GM18505 (cell line): ENCODE data around the gene CACNA1B.

Source experiments
- ATAC-seq: cut with Tn5 transposase; IDR thresholded peaks from one replicate; pipeline ENCODE4 v1.9.1; 2021; ENCODE audit not compliant: unreplicated experiment
- POLR2A ChIP-seq: IDR thresholded peaks from 4 replicates; pipeline ENCODE4 v1.6.1; 2011; ENCODE audit warnings: borderline replicate concordance; ENCODE audit not compliant: insufficient read depth, insufficient read length; ENCODE audit errors: extremely low read depth

The CACNA1B gene

GRCh38 chr9:138068601-138069035, 191.0 kb downstream of the CACNA1B start:
- ATAC-seq = no peak

GRCh38 chr9:138069731-138070456, 192.3 kb downstream of the CACNA1B start:
- no peak for ATAC-seq
- no peak for TF ChIP-seq POLR2A

More at GRCh38 chr9:138068601-138069035, 191.0 kb downstream of the CACNA1B start:
- no peak for TF ChIP-seq POLR2A

DNA sequence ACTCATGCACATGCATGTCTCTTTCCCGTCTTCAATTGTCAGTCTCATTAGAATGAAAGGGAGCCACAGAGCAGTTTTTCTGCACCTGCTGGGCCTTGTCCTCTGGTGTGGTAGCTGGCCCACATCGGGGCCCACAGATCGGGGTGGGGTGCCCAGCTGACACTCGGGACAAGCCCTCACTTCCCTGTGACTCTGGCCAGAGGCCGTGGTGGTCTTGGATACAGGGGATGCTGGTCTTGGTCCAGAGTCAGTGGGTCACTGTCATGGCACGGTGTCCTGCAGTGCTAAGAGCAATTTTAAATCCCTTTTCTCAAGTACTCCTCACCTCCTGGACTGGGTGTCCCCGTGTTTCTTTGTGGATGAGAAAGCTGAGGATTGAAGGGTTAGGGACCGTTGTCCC, 193.2 kb downstream of the CACNA1B start:
- TF ChIP-seq POLR2A = no peak
- ATAC-seq = no peak

DNA sequence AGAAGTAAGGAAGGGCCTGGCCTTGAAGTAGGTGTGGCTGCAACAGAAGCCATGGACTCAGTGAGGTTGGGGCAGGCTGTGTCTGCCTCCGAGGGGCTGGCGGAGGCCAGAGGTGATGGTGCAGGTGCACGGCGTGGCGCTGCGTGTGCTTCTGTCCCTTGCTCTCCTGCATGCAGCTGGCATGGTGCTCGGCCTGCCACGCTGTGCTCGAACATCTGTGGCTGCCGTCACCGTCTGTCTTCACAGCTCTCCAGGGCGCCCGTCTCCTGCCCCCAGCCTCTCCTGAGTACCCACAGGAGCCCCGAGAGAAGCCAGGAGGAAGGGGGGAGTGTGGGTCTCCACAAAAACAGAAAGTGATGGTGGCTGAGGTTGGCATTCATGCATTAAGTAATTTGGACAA, 193.7 kb downstream of the CACNA1B start:
- no peak for TF ChIP-seq POLR2A
- ATAC-seq = no peak

DNA sequence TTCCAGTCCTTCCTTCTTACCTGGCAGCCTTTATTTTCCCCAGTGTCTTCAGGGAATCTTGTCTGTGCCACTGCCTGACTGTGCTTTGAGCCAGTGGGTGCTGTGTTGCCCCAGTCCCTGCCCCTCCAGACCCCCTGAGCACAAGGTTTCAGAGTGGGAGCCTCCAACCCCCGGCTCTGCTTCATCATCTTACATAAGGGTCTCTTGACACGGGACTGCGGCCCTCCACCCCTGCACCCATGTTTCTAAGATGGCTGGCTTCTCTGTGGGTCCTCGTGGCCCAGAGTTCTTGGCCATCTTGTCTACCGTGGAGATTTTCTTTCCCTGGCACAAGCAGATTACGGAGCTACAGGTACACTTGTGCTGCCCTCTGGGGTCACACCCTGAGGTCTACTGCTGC, 194.1 kb downstream of the CACNA1B start:
- TF ChIP-seq POLR2A = no peak
- no peak for ATAC-seq

GRCh38 chr9:138072161-138072842, 194.7 kb downstream of the CACNA1B start:
- TF ChIP-seq POLR2A = no peak
- ATAC-seq = no peak

- TF ChIP-seq POLR2A = no peak
- no peak for ATAC-seq
Observed at GRCh38 chr9:138072897-138073296, 195.3 kb downstream of the CACNA1B start.

DNA sequence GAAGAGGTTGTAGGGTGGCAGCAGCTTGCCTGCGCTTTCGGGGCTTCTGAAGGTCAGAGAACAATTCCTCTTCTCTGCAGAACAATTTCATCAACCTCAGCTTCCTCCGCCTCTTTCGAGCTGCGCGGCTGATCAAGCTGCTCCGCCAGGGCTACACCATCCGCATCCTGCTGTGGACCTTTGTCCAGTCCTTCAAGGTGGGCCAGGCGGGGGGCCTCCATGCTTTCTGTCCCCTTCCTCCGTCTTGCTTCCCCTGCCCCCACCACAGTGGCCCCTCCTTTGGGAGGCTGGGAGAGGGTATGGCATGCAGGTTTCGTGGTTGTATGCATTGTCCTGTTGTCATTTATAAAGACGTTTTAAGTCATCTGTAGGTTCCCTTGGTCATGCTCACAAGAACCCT, 195.8 kb downstream of the CACNA1B start:
- no peak for ATAC-seq
- no peak for TF ChIP-seq POLR2A

GRCh38 chr9:138073808-138074207, 196.2 kb downstream of the CACNA1B start:
- ATAC-seq = no peak
- TF ChIP-seq POLR2A = no peak

GRCh38 chr9:138074516-138074915, 196.9 kb downstream of the CACNA1B start:
- TF ChIP-seq POLR2A = no peak
- no peak for ATAC-seq

DNA sequence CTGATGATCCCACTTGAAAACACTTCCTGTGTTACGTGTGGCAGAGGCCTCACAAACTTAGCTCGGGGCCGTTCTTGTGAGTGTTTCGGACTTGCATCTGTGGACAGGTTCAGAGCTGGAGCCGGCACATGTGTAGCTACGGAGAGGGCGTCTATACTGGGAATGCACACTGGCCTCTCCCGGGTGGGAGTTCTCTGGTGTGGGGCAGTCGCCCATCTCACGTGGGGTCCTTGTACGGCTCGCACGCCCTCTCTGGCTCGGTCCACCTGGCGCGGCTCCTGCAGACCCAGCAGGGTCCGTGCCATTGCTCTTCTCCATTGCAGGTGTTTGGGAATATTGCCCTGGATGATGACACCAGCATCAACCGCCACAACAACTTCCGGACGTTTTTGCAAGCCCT, 197.9 kb downstream of the CACNA1B start:
- no peak for TF ChIP-seq POLR2A
- ATAC-seq = no peak

- no peak for ATAC-seq
- no peak for TF ChIP-seq POLR2A
Observed at GRCh38 chr9:138075961-138076649, 198.5 kb downstream of the CACNA1B start.

GRCh38 chr9:138076650-138077009, 199.0 kb downstream of the CACNA1B start:
- TF ChIP-seq POLR2A = no peak
- ATAC-seq = no peak

DNA sequence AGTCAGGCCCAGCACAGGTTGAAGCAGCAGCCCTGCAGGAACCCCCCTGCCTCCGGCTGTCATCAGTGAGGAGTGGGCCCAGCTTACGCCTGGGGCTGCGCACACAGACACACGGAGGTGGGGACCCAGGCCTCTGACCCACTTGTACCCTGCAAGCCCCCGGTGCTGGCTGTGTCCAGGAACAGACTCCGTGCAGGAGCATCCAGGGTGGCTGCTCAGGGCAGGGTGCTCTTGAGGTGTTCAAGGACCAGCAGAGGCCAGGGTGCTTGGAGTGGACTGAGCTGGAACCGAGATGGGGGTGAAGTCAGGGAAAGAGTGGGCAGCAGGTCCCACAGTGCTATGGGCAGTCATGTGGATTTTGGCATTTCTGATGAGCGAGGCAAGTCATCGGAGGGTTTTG, 199.5 kb downstream of the CACNA1B start:
- no peak for ATAC-seq
- TF ChIP-seq POLR2A = no peak
